T-helper 1 cell treated with Interleukin-12 subunit alpha and Interleukin-12 subunit beta and Interleukin-4 antibody, amounts not matched to agents 30 μg/mL and 1 μg/mL, for 36 hours (primary cell): ENCODE measurements around the gene RNASE9.
A peak's percentile ranks its signal among the peaks of the same experiment; 100 is the strongest.
"Not testable (repeated sequence)": the region's sequence is repeated elsewhere in the genome, so short reads cannot be mapped to it uniquely, and the experiment has no call there.

ENCODE experiments used
- H3K27ac Mint-ChIP-seq: one replicate; pipeline ENCODE4 v1.8.0; 2021; ENCODE audit warnings: mild to moderate bottlenecking, mixed read lengths
- H3K27me3 Mint-ChIP-seq: one replicate; pipeline ENCODE4 v1.8.0; 2021; ENCODE audit warnings: low read depth, mixed read lengths
- H3K36me3 Mint-ChIP-seq: one replicate; pipeline ENCODE4 v1.8.0; 2021; ENCODE audit warnings: low read depth, mixed read lengths
- H3K4me1 Mint-ChIP-seq: one replicate; pipeline ENCODE4 v1.8.0; 2021; ENCODE audit warnings: low read depth, mixed read lengths
- H3K4me3 Mint-ChIP-seq: one replicate; pipeline ENCODE4 v1.8.0; 2021; ENCODE audit warnings: mild to moderate bottlenecking, moderate library complexity, mixed read lengths
- H3K9me3 Mint-ChIP-seq: one replicate; pipeline ENCODE4 v1.8.0; 2021; ENCODE audit warnings: mixed read lengths

Gene RNASE9

DNA sequence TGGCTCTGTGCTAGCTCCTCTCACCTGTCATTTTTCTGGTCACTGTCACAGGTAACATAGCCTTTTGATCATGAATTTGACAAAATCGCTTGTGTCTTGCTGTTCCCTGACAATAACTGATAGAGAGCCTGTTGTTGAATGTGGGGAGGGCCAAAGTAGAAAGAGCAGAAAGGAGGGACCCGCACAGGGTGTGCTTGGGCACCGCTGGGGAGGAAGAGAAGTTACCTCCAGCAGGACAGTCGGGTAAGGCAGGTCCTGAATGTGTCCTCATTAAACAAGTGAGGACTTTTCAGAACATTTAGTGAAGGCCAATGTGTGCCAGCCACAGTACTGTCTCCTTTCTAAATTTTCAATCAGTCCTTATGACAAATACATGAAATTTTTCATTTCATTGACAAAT, 30.4 kb upstream of the RNASE9 start, which contains the start of gene RNASE12:
RNASE12 (minus strand) TSS at position 142 of the 400 bp plus-strand sequence. CDS start 653 bp downstream, outside the sequence.
- no peak within 1 kb of the TSS for H3K4me3 Mint-ChIP-seq
- no peak within 1 kb of the TSS for H3K27ac Mint-ChIP-seq
- no peaks in the 10 kb centered on the region for H3K9me3 Mint-ChIP-seq
- no peaks in the 10 kb centered on the region for H3K36me3 Mint-ChIP-seq
- no peaks in the 10 kb centered on the region for H3K4me1 Mint-ChIP-seq
- no peaks in the 10 kb centered on the region for H3K27me3 Mint-ChIP-seq

DNA sequence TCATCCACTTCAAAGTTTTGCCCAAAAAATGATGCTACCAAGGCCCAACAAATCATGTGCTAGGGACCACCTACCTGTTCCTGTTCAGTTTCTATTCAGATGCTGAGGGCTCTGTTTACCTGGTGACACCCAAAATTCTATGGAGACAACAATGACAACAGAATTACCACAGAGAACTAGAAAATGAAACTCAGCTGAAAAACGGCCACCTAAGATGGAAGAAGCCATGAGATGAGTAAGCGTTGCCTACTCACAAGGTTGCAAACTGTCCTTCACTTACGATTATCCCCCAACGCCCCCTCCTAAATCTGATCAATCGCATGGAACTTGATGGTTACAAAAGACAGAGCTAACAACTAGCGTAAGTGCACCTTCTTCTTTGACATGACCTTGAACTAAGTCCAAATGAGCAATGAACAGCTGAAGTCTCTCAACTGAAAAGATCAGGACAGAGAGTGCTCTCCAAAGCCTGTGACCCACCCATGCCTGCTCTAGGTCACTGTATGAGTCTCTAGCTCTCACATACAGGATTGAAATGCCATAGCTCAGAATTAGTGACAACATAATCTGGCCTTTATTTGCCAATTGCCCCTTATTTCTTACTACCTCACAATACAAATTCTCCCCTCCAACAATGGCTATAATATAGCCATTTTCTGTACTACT, 26.8 kb upstream of the RNASE9 start, which contains the start of gene RNASE11:
RNASE11 (minus strand) TSS at position 513 of the 666 bp plus-strand sequence.
- no peaks in the 10 kb centered on the region for H3K9me3 Mint-ChIP-seq
- no peak within 1 kb of the TSS for H3K4me3 Mint-ChIP-seq
- no peaks in the 10 kb centered on the region for H3K4me1 Mint-ChIP-seq
- peak within 1 kb of the TSS; percentile 58 for H3K27ac Mint-ChIP-seq
- no peaks in the 10 kb centered on the region for H3K36me3 Mint-ChIP-seq
- H3K27me3 Mint-ChIP-seq, result peaks cover 14% of the 10 kb centered on the region

DNA sequence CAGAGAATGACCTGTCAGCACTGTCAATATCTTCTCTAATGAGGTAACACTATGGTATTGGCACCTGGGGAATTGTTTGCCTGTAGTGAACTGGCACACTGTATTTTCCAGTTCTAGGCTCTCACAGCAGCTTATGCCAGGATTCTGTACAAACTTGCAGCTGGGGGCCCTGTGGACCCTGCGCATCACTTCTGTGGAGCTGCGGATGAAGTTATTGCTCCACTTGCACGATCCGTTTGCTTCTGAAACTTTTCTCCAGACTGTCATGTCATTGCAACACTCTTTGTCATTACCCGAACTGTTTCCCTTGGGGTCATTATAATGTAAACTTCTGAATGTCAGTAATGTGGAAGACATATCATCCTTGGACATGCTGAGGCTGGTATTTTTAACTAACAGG, 23.1 kb upstream of the RNASE9 start:
- H3K27ac Mint-ChIP-seq, result no peak overlapping the region
- H3K27me3 Mint-ChIP-seq, result peaks cover 16% of the 10 kb centered on the region
- H3K4me1 Mint-ChIP-seq, result no peaks in the 10 kb centered on the region
- H3K4me3 Mint-ChIP-seq, result no peak overlapping the region
- no peaks in the 10 kb centered on the region for H3K36me3 Mint-ChIP-seq
- H3K9me3 Mint-ChIP-seq, result no peaks in the 10 kb centered on the region

DNA sequence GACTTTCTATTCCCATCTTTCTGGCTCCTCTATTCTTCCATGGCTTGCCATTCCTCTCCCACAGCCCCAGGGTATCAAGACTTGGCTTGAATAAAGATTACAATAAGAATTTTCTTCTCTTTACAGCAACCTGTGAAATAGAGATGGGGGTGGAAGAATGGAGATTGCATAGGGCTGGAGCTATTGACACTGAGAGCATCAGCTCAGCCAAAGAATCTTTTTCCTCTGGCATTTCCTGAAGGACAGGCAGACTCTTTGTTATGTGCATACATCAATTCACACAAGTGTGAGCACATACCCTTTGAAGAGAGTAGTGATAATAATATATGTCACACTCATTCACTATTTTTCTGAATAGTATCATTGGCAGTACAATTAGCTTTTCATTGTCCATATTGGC, 22.3 kb upstream of the RNASE9 start:
- no peak overlapping the region for H3K27ac Mint-ChIP-seq
- no peaks in the 10 kb centered on the region for H3K9me3 Mint-ChIP-seq
- H3K36me3 Mint-ChIP-seq, result no peaks in the 10 kb centered on the region
- no peaks in the 10 kb centered on the region for H3K4me1 Mint-ChIP-seq
- peaks cover 16% of the 10 kb centered on the region for H3K27me3 Mint-ChIP-seq
- H3K4me3 Mint-ChIP-seq, result no peak overlapping the region

DNA sequence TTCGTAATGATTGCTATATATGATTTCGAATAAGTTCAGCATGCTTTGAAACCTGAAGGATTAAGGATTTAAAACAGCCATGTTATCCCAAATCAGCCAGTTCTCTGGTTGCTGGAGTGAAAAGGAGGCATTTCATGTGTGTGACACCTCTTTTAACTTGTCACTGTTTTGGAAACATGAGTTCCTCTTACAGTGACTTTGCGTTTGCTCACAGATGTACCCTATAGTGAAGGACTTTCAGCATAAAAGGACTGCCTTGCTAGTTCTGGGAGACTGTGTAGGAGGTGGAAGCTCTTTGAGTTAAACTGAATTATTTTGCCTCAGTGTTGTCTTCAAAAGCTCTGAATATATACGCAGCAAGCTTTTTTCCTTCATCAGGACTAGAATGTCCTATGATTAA, 19.4 kb upstream of the RNASE9 start:
- Mint-ChIP-seq H3K4me1 (no peaks in the 10 kb centered on the region), H3K36me3 (no peaks in the 10 kb centered on the region), H3K4me3 (no peak overlapping the region), H3K27me3 (peaks cover 12% of the 10 kb centered on the region), H3K27ac (no peak overlapping the region), H3K9me3 (no peaks in the 10 kb centered on the region)

DNA sequence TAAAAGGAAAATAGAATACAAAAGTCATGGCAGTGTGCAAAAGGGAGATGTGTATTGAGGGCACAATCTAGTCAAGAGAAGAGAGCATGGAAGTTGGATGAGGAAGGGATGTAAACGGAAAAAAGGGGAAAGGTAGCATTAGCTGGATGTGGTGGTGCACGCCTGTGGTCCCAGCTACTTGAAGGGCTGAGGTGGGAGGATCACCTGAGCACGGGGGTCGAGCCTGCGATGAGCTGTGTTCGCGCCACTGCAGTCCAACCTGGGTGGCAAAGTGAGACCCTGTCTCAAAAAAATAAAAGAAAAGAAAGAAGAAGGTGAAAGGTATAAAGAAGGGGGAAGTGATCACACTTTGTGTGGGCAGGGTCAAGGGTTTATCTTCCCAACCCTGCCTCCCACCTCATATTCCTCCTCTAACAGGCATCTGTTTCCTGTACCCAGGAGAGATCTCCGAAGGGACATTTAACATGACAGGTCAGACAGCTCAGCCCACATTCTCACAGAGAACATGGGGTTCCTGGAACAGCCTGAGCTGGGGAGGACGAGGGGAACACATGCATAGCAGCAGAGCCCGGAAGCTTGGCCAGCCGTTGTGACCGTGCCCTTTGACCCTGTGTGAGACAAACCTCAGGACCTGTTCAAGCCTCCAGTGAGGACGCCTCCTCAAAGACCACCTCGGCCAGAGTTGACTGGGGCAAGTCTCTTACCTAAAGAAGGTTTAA, 18.1 kb upstream of the RNASE9 start:
- peak overlapping the region; percentile 6 for H3K27ac Mint-ChIP-seq
- no peaks in the 10 kb centered on the region for H3K36me3 Mint-ChIP-seq
- H3K9me3 Mint-ChIP-seq, result no peaks in the 10 kb centered on the region
- no peaks in the 10 kb centered on the region for H3K4me1 Mint-ChIP-seq
- peaks cover 8% of the 10 kb centered on the region for H3K27me3 Mint-ChIP-seq
- H3K4me3 Mint-ChIP-seq, result no peak overlapping the region

DNA sequence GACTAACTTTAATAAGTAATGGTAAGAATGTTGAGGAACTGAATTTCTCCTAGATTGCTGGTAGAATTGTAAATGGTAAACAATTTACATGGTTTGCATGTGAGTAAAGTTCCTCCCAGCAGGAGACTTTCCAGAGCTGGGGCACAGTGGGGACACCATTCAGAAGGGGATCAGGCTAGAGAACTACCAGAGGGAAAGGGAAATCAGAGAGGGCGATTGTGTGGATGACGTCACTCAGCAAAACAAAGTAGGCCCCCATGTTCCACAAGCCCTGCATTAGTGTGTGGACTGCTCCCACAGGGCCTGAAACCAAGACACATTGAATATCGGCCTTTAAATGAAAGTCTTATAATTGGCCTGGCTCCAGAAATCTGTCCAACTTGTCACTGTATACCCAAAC, 17.5 kb upstream of the RNASE9 start:
- no peaks in the 10 kb centered on the region for H3K36me3 Mint-ChIP-seq
- H3K4me3 Mint-ChIP-seq, result no peak overlapping the region
- H3K27me3 Mint-ChIP-seq, result peaks cover 4% of the 10 kb centered on the region
- no peak overlapping the region for H3K27ac Mint-ChIP-seq
- H3K9me3 Mint-ChIP-seq, result no peaks in the 10 kb centered on the region
- no peaks in the 10 kb centered on the region for H3K4me1 Mint-ChIP-seq

DNA sequence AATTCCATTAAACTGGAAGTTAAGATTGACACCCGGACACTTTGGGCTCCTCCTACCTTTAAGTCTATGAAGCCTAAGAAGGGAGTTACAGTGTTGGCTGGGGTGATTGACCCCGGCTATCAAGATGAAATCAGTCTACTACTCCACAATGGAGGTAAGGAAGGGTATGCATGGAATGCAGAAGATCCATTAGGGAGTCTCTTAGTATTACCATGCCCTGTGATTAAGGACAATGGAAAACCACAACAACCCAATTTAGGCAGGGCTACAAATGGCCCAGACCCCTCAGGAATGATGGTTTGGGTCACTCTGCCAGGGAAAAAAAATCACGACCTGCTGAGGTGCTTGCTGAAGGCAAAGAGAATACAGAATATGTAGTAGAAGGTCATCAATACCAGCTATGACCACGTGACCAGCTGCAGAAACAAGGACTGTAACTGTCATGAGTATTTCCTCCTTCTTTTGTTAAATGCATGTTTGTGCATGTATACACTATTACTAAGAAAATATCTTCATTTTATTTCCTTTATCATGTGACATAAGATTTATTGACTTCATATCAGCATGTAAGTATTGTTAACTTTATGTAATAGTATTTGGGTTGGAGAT, 11.6 kb upstream of the RNASE9 start:
- H3K27ac Mint-ChIP-seq, H3K4me3 Mint-ChIP-seq, H3K27me3 Mint-ChIP-seq, H3K4me1 Mint-ChIP-seq, H3K36me3 Mint-ChIP-seq: not testable (repeated sequence)
- peaks cover 13% of the 10 kb centered on the region for H3K9me3 Mint-ChIP-seq

DNA sequence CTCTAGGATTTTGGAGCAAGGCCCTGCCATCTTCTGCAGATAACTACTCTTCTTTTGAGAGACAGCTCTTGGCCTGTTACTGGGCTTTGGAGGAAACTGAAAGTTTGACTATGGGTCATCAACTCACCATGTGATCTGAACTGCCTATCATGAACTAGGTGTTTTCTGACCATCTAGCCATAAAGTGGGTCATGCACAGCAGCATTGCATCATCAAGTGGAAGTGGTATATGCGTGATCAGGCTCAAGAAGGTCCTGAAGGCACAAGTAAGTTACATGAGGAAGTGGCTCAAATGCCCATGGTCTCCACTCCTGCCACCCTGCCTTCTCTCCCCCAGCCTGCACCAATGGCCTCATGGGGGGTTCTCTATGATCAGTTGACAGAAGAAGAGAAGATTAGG, 9.9 kb upstream of the RNASE9 start:
- H3K4me3 Mint-ChIP-seq, H3K27ac Mint-ChIP-seq, H3K27me3 Mint-ChIP-seq, H3K4me1 Mint-ChIP-seq, H3K36me3 Mint-ChIP-seq: not testable (repeated sequence)
- peaks cover 13% of the 10 kb centered on the region for H3K9me3 Mint-ChIP-seq

DNA sequence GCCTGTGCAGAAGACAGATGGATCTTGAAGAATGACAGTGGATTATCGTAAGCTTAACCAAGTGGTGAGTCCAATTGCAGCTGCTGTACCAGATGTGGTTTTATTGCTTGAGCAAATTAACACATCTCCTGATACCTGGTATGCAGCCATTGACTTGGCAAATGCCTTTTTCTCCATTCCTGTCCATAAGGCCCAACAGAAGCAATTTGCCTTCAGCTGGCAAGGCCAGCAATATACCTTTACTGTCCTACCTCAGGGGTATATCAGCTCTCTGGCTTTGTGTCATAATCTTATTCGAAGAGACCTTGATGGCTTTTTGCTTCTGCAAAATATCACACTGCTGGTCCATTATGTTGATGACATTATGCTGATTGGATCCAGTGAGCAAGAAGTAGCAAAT, 9.0 kb upstream of the RNASE9 start:
- not testable (repeated sequence) for H3K4me3 Mint-ChIP-seq, H3K27ac Mint-ChIP-seq, H3K27me3 Mint-ChIP-seq, H3K36me3 Mint-ChIP-seq, H3K4me1 Mint-ChIP-seq
- peaks cover 13% of the 10 kb centered on the region for H3K9me3 Mint-ChIP-seq

DNA sequence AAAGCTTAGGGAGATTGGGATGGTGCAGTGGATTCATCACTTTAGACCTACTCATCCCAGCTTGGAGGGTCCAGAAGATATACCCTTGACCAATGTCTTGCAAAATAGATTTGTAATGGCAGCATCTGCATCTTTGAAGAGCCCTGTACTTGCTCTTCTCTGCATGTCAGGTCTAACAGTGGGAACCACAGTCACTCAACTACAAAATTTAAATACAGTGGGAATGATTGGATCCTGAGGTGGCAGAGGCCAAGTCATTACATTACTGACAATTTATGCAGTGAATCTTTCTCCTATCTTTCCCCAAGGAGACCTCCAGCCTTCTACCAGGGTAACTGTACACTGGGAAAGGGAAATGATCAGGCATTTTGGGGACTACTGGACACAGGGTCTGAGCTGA, 8.2 kb upstream of the RNASE9 start:
- Mint-ChIP-seq H3K36me3 (no peaks in the 10 kb centered on the region), H3K9me3 (peaks cover 13% of the 10 kb centered on the region), H3K27me3 (peaks cover 8% of the 10 kb centered on the region), H3K27ac (no peak overlapping the region), H3K4me3 (no peak overlapping the region), H3K4me1 (no peaks in the 10 kb centered on the region)

DNA sequence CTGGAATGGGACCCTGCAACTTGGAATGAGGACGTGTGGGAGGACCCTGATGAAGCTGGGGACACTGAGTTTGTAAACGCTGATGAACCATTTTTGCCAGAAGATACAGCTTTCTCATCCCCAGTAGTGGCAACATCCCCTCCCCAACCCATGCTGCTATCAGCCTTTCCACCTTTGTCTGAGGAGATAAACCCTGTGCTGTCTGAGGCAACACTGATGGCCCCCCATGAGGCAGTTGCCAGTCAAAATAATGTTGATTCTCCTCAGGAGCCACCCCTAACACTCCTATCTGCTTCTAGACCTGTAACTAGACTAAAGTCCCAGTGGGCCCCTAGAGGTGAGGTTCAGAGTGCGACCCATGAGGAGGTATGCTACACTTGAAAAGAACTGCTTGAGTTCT, 7.5 kb upstream of the RNASE9 start:
- Mint-ChIP-seq H3K27ac (no peak overlapping the region), H3K4me1 (no peaks in the 10 kb centered on the region), H3K9me3 (peaks cover 13% of the 10 kb centered on the region), H3K4me3 (no peak overlapping the region), H3K27me3 (peaks cover 8% of the 10 kb centered on the region), H3K36me3 (no peaks in the 10 kb centered on the region)

DNA sequence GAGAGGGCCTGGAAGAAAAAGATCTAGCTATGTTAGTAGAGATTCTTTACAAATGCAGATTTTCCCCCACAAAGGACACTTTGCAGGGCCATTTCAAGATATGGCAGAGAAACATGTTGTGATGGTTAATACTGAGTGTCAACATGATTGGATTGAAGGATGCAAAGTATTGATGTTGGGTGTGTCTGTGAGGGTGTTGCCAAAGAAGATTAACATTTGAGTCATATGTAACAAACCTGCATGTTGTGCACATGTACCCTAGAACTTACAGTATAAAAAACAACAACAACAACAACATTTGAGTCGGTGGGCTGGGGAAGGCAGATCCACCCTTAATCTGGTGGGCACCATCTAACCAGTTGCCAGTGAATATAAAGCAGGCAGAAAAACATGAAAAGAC, 6.4 kb upstream of the RNASE9 start:
- H3K27me3 Mint-ChIP-seq, H3K4me3 Mint-ChIP-seq, H3K36me3 Mint-ChIP-seq, H3K4me1 Mint-ChIP-seq, H3K27ac Mint-ChIP-seq: not testable (repeated sequence)
- H3K9me3 Mint-ChIP-seq, result peaks cover 13% of the 10 kb centered on the region

DNA sequence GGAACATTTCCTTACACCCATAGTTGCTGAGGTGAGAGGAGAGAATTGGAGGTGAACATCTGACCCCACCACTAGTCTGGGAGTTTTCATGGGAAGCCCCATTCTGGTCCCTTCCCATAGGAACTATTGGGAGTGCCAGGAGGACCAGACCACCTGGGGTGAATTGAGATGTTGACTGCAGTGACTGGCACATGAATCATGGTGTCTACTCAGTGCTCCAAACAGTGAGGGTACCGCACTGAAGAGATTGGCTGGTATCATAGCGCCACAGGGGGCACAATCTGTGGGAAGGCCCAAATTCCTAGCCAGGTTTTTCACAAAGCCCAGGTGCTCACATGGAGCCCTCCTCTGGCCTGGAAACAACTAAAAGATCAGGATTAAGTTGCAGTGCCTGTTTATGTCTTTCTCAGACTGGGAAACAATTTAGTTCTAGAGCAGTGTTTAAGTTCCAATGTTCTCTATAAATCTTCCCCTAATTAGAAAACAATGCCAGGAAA, 3.7 kb upstream of the RNASE9 start:
- H3K9me3 Mint-ChIP-seq, result peaks cover 12% of the 10 kb centered on the region
- peaks cover 12% of the 10 kb centered on the region for H3K27me3 Mint-ChIP-seq
- no peak overlapping the region for H3K27ac Mint-ChIP-seq
- no peak overlapping the region for H3K4me3 Mint-ChIP-seq
- no peaks in the 10 kb centered on the region for H3K36me3 Mint-ChIP-seq
- H3K4me1 Mint-ChIP-seq, result no peaks in the 10 kb centered on the region

DNA sequence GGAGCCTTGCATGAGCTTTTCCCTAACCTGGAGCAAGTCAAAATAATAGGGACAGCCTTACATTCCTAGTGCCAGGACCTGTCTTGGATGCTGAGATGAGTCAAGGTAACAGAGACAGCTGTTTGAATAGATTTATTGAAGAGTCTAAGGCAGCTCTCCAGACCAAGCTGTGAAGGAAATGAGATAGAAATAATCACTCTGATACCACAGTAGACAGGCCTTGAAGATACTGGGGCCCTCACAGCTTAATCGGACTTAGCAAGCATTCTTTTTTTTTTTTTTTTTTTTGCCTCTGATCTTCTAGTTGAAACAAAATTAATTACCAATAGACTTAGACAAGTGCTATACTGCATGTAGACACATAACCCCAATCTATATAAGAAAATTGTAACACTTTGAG, 3.1 kb upstream of the RNASE9 start:
- Mint-ChIP-seq H3K27ac (no peak overlapping the region), H3K4me1 (no peaks in the 10 kb centered on the region), H3K9me3 (peaks cover 7% of the 10 kb centered on the region), H3K27me3 (peaks cover 12% of the 10 kb centered on the region), H3K4me3 (no peak overlapping the region), H3K36me3 (no peaks in the 10 kb centered on the region)
